ENCODE measurements around the gene PAPPA.

Gene PAPPA

GRCh38 chr9:116152390-116152789, 1.2 kb upstream of the PAPPA start:
- FAIRE-seq (no peak), DNase-seq (ENCODE audit: insufficient read length, low spot score) (no peak)

DNA sequence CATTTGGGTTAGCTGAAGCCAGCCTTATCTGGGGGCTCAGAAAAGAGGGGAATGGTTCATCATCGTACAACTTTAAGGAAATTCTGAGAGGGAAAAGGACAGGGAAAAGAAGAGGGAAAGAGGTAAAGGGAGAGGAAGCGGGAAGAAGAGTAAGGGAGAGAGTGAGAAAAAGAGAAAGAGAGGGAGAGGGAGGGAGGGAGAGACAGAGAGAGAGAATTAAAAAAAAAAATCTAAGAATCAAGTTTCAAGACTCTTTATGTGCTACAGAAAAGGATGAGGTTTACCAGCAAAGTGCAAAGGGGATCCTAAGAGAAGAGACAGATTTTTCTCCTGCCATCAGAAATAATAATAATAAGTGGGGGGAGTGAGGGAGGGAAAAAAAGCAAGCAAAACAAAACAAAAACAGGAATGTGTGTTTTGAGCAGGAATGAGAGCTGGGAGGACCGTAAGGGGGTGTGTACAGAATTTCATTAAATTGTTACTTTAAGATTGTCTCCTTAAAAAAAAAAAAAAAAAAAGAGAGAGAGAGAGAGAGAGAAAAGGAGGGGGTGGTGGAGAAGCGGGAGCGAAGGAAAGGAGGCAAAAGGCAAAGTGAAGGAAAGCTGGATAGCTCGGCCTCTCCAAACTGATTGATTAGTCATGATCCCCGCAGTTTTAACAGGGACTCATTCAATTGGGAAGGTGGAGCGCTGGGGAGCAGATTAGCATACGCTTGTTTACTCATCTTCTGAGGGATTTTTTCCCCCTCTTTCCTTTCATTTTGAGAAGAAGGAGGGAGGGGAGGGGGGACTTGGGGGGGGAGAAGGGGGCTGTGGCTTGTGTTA, 438 bp upstream of the PAPPA start:
- no peak for DNase-seq (ENCODE audit: insufficient read length, low spot score)
- no peak for FAIRE-seq

GRCh38 chr9:116154334-116154975, 864 bp downstream of the PAPPA start:
- FAIRE-seq = no peak
- no peak for DNase-seq (ENCODE audit: insufficient read length, low spot score)

DNA sequence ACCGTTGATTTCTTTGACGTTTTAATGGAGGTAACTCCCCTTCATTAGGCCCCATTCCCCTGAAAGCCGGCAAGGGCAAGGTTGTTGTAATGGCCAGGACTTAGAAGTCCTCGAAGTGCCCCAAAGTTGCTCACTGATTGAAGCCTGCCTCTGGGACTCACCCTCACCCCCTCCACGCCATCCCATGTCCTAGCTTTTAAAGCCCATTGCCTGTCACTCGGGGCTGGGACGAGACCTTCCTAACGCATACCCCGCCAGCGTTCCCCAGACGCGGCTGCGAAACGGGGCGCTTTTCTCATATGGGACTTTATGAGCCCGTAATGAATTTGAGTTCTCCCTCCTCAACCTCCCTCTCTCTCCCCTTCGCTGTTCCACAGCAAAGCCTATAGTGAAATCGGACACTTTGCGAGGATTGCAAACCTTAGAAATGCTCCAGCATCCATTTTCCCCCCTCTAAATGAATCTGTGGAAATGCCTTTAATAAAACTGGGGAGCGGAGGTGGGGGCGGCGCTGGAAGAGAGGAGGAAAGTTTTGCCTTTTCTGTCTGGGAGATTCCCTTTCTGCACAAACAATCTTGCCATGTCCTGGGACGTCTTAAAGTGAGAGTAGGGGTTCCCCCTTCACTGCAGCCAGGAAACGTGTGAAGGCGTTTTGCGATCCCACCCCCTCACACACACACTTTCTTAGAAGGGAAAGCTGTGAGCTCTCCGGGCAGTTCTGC, 1.5 kb downstream of the PAPPA start:
- FAIRE-seq = no peak
- no peak for DNase-seq (ENCODE audit: insufficient read length, low spot score)

DNA sequence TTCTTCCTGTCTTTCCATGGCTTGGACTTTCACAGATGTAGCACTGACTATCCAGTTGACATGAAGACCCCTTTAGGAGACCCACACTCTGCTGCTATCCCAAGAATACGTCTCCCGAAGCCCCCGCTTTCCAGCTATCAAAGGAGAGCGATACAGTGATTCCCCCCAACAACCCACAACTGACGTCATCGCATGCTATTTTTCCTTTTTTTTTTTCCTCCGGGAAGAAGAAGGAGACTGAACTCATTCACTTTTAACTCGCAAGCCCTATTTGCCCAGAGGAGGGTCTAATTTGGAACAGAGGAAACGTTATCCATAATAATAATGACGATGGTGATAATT, 2.1 kb downstream of the PAPPA start:
- FAIRE-seq = no peak
- DNase-seq (ENCODE audit: insufficient read length, low spot score) = no peak

GRCh38 chr9:116156621-116157314, 3.2 kb downstream of the PAPPA start:
- DNase-seq (ENCODE audit: insufficient read length, low spot score) (no peak), FAIRE-seq (no peak)

- DNase-seq (ENCODE audit: insufficient read length, low spot score) (no peak), FAIRE-seq (no peak)
These were observed 4.0 kb downstream of the PAPPA start for GRCh38 chr9:116157436-116158138.

DNA sequence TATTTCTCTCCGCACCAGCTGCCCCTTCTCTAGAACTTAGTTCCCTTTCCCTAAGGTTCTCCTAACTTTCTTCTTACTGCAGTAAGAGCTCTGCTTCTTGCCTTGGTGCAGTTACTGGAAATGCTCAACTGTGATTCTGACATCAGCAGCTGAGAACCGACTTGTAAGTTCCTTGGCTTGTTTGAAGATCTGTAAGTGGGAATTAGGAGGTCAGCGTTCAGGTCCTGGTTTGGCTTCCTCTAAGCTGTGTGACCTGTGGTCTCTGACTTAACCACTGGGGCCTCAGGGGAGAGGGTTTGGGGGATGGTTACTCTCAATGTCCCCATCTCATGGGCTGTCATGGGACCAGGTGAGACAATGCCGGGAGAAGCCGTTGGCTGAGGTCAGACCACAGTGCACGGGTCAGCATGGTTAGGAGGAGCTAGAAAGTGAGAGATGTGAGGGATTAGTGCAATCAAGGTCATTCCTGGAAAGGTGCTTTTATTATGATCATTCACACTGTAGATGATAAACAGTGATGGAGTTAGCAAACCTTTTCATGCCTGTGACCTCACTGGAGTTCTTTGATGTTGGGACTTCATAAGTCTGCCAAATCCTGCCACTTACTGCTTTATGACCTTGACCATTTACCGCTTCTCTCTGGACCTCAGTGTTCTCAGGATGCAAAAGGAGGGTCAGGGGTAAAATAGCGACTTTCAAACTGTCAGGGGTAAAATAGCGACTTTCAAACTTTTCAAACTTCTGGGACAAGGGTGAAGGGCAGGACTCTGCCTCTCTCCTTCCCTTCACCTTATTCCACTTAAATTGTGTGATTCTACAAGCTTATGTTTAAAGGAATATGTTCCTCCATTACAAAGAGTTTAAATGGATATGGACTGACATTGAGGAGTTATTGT, 7.3 kb downstream of the PAPPA start:
- FAIRE-seq (no peak), DNase-seq (ENCODE audit: insufficient read length, low spot score) (no peak)

DNA sequence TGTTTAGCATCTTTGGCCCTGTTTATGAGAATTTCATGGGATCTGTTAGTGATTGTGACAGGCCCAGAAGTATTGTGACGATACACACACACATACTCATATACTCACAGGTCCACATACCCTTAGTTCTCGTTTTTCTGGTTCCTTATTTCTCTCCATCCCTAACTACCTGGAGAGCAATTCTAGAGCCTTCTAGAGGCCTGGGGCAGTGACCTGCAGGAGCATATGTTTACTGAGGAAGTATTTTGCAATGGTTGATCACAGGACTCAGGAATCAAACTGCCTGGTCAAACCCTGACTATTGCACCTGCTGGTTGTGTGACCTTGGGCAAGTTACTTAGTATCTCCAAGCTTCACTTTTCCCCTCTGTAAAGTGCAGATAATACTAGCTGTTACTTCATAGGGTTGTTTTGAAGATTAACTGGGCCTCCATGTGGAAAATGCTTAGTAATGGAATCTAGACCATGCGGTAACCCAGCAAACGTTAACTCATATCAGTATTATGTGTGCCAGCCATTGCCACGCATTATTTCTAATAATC, 8.7 kb downstream of the PAPPA start:
- no peak for FAIRE-seq

GRCh38 chr9:116163293-116164055, 9.9 kb downstream of the PAPPA start:
- no peak for FAIRE-seq

More for the DNA sequence above, 8.7 kb downstream of the PAPPA start:
- DNase-seq (ENCODE audit: insufficient read length, low spot score) = no peak

DNA sequence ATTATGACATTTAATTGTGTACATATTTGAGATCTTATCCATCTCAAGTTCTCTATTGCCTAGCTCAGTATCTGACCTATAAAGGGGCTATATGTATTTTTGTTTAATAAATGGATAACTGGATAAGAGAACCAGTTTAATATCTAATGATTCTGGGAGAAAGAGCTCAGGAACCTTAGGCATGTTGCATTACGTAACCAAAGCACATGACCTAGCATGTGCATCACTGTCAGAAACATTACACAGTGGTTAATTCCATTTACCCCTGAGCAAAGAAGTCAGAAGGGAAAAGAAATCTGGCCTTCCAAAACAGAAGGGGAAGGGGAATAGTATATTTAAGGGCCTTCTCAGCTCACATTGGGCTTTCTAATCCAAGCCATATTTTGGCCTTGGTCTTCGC, 12.3 kb downstream of the PAPPA start:
- DNase-seq (ENCODE audit: insufficient read length, low spot score) (no peak), FAIRE-seq (no peak)

More at GRCh38 chr9:116163293-116164055, 9.9 kb downstream of the PAPPA start:
- no peak for DNase-seq (ENCODE audit: insufficient read length, low spot score)

DNA sequence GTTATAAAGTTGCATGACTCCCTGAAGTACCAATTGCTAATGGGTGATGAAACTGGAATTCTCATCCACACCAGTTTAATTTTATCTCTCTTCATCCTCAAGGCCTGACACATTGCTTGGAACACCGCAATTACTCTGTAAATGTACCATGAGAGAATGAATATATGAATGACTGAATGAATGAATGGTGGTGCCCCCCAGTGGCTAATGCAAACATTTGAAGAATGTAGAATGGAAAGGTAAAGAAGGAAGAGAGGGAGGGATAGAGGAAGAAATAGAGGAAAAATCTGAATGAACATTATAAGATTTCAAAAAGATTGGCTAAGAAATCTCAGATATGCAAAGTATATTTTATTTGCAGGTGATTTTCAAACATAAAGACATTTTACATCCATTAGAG, 13.1 kb downstream of the PAPPA start:
- FAIRE-seq (no peak), DNase-seq (ENCODE audit: insufficient read length, low spot score) (no peak)

GRCh38 chr9:116168231-116168630, 14.6 kb downstream of the PAPPA start:
- no peak for FAIRE-seq
- DNase-seq (ENCODE audit: insufficient read length, low spot score) = no peak

DNA sequence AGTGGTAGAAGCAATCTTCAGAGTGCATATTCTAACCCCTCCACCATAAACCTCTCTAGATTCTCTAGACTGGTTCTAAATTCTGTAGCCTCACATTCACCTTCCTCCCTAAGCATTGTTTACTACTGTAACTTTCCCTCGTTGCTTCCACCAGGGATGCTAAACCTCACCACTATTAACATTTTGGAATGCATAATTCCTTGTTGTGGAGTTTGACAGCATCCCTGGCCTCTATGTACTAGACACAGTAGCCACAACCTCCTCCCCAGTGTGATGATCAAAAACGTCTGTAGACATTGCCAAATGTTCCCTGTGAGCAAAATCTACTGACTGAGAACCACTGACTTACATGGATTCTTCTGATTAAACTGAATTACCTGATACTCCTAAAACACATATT, 18.6 kb downstream of the PAPPA start:
- FAIRE-seq (no peak), DNase-seq (ENCODE audit: insufficient read length, low spot score) (no peak)

DNA sequence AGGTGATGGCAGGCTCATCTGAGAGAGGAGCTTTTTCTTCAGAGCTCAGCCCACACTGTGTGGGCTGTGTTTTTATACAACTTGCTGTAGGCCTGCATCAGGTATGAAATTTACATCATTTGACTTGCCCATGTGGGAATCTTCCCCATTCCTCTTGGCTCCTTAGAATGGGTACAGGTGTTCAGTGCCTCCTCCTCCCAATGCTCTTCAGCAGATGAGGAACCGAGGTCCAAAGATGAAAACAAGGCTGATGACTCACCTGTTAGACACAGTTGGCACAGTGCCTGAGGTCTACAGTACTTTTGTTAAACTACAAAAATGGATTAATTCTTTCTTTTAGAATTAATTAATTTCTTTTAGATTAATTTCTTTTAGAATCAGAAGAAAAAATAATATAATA, 20.8 kb downstream of the PAPPA start:
- FAIRE-seq = no peak

GRCh38 chr9:116175614-116176013, 22.0 kb downstream of the PAPPA start:
- DNase-seq (ENCODE audit: insufficient read length, low spot score) (no peak), FAIRE-seq (no peak)

More for the DNA sequence above, 20.8 kb downstream of the PAPPA start:
- DNase-seq (ENCODE audit: insufficient read length, low spot score) = no peak

DNA sequence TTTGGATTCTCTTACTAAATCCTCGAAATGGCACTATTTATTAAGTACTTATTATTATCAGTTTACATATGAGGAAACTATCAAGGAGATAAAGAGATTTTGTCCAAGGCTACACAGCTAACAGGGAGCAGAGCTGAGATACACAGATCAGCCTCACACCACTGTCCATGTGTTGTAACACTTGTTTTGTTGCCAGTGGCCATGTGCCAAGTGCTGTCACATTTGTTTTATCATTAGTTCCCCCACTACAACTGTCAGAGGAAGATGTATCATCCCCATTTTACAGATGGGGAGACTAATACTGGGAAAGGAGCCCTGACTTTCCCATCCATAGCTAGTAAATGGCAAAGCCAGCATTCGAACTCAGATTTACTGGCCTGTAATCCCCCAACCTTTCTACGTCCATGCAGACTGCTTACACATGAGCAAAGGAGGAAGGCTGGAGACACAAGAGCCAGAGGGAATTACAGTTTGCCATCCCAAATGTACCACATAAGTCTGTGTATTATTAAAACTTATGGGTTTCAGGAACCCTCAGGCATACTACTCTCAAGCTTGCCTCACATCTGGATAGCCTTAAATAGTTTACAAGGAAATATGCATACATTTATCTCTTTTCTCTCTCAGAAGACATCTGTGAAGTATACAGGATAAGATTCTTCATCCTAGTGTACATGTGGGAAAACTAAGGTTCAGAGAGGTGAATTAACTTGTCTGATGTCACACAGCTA, 25.1 kb downstream of the PAPPA start:
- no peak for DNase-seq (ENCODE audit: insufficient read length, low spot score)
- no peak for FAIRE-seq

GRCh38 chr9:116179568-116179967, 26.0 kb downstream of the PAPPA start:
- no peak for DNase-seq (ENCODE audit: insufficient read length, low spot score)
- FAIRE-seq = no peak

Measured in HTR-8/SVneo (cell line).